T-helper 9 cell (primary cell): ENCODE results near the gene KCNJ11.

Experiments used
- DNase-seq: peaks from one replicate; pipeline ENCODE4 v3.0.0-alpha.2; 2020

The KCNJ11 gene

GRCh38 chr11:17352950-17353820, 35.3 kb downstream of the KCNJ11 start:
- DNase-seq, result peak; percentile 29

DNA sequence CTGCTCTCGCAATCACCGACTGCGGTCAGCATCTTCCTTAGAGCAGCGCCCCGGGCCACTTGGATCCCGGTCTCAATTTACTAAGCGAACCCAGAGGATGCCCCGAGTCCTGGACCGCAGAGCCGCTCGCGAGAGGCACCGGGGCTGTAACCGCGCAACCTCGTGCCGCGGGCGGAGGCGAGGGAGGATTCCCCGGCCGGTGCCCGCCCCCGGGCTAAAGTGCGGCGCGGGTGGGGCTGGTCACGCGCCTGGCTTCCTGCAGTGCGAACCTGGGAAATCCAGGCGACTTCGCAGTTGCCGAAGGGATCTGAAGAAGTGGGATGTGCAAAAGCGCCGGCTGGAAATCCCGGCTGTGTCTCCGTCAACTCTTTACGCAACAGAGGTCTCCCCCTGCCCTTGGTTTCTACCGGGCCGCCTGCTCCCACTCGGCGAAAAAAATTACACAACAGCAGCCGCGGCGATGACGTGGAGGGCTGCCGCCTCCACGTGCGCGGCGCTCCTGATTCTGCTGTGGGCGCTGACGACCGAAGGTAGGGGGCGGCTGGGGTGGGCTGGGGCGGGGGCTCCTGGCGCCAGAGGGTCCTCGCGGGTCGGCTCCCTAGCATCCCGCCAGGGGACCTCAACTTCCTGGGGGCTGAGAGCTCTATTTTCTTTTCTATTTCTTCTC, 36.8 kb downstream of the KCNJ11 start, which contains the start of gene NCR3LG1:
Gene NCR3LG1 (plus strand): TSS at position 291 of the 667 bp plus-strand sequence. CDS start 170 bp downstream, at position 461.
- DNase-seq, result peak; percentile 57

DNA sequence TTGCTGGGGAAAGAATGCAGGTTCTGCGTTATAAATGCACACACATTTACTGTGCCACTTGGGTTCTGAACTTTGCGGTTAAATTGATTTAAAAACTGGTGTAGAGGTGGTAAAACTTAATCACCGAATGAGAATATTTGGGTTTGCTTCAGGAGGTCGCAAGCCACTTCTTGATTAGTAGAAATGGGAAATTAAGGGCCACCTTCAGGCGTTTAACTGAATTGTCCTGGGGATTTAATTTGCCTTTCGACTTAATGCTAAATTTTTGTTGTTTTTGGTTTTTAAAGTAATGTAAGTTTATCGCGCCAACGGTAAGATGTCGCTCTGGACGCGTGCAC, 37.3 kb downstream of the KCNJ11 start:
- DNase-seq, result no peak

- no peak for DNase-seq
Observed at GRCh38 chr11:17350455-17351171, 37.8 kb downstream of the KCNJ11 start.

DNA sequence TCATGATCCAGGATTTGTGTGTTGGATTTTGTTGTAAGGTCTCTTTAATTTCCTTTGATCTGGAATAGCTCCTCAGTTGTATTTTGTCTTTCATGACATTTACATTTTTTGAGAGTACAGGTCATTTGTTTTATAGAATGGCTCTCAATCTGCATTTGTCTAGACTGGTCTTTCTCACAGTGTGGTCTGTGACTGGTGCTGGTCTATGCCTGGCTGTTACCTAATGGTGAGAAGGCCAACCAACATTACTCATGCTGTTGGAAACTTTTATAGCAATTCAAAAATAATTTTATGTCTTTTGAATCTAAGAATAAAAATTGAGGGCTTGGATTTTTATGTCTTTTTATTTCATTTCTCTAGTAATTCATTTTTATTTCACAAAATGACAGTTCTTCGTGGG, 40.8 kb downstream of the KCNJ11 start:
- DNase-seq, result no peak

- DNase-seq, result no peak
Observed at GRCh38 chr11:17343907-17344306, 44.6 kb downstream of the KCNJ11 start.

- no peak for DNase-seq
Observed at GRCh38 chr11:17343257-17343656, 45.2 kb downstream of the KCNJ11 start.
